GM08714 (cell line): ENCODE data around the gene CNTNAP2.

Source experiments
- H3K4me3 ChIP-seq: fragments of 200-500 bp; sonication (Bioruptor generic); 2 replicates; pipeline ENCODE4 v1.5.1; 2014; ENCODE audit warnings: mild to moderate bottlenecking, low read length, inconsistent platforms
- ZNF274 ChIP-seq: IDR thresholded peaks from 2 replicates; pipeline ENCODE4 v1.6.1; 2012; ENCODE audit warnings: mild to moderate bottlenecking, low read depth, low read length

CNTNAP2 gene

DNA sequence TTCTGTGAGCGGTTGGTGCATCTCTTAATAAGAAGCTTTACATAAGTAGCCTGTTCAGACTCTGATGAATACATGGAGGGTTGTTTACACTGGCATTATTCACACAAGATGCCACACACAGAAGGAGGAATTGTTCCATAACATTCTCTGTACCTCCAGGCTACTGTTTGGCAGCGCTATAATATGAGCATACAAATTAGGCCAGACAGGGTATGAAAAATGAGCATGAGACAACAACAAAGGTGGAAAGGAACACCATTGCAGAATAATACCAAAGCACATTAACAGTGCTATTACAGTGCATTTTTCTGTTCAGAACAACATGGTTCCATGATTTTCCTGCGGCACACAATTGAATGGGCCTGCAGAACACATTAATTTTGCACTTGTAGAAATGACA is 2056.8 kb downstream of the CNTNAP2 start:
- no peak overlapping the region for H3K4me3 ChIP-seq
- no peak for TF ChIP-seq ZNF274

DNA sequence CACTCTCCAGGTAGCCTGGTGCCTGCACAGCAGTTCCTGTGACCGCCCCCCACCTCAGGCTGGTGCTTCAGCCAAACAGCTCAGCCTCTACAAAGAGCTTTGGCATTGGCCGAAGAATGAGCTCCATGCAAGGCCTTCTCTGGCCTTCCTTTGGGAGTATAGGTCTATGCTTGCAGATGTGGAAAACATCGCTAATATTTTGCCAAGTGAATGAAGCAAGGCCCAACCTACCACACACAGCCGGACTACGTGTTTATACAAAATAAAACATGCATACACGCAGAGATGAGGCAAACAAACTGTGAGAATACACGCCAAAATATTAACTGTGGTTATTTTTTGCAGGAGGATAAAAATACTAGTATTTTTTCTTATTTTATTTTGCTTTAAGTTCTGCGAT is 2057.8 kb downstream of the CNTNAP2 start:
- no peak overlapping the region for H3K4me3 ChIP-seq
- TF ChIP-seq ZNF274, result no peak

DNA sequence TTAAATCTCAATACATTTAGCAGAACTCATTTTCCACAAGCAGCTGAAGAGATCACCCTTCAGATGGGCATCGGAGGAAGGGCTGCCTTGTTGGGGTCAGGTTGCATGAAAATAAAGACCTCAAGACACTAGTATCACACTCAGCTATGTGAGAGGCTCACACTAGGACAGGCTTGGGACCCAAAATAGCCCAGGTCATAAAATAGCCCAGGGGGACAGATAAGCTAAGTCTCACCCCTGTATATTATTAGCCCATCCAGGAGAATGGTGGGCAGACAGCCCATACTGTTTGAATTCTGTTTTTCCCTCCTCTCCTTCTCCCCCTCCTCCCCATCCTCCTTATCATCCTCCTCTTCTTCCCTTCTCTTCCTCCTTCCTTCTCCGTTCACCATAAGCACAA is 2058.9 kb downstream of the CNTNAP2 start:
- TF ChIP-seq ZNF274, result no peak
- no peak overlapping the region for H3K4me3 ChIP-seq

DNA sequence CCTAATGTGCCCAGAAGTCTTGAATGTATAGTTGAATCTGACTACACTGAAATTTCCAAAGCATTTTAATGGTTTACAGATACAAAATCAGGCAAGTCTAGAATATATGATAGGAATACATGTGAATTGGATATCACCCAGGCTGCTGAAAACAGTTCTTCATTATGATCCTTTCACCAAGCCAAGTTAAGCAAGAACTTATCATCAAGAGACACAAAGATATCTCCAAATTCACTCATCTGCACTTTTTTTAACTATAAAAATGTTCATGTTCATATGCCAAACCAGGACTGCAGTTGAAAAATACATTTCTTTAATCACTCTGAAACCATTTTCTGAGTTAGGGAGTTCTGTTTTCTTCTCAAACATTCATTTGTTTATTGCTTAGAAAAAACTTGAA is 2061.4 kb downstream of the CNTNAP2 start:
- TF ChIP-seq ZNF274, result no peak
- H3K4me3 ChIP-seq, result no peak overlapping the region

DNA sequence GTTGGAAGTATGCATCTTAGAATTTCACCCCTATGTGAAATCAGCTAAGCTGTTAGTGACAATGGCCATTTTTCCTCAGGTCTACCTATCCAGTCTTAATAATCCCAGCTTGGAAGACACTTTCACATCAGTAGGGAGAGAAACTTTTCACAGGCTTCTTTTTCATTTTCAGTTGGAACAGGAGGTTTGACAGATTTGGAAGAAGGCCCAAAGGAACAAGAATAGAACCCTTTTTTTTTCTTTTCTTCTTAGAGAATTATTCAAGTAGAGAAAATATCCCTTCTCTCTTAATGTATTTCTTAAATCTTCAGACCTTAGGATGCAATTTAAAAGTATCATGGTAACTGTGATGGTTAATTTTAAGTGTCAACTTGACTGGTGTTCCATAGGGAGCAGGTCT is 2063.5 kb downstream of the CNTNAP2 start:
- TF ChIP-seq ZNF274, result no peak
- H3K4me3 ChIP-seq, result no peak overlapping the region

DNA sequence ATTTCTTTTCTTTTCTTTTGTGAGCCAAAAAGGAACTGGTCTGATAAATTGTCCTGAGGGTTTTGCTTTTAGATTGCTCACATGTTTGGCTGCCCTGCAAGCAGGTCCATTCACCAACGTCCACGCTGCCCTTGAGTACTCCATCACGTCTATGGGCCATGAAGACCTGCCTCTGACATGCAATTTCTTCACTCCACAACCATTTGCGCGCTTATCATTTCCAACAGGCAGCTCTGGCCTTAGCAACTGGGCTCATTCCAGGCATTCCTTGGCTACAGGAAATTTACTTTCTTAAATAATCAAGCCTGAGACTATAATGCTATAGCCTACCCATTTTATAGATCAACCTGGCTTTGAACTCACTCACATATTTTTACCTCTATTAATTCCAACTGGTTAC is 2065.7 kb downstream of the CNTNAP2 start:
- no peak for TF ChIP-seq ZNF274
- H3K4me3 ChIP-seq, result no peak overlapping the region

DNA sequence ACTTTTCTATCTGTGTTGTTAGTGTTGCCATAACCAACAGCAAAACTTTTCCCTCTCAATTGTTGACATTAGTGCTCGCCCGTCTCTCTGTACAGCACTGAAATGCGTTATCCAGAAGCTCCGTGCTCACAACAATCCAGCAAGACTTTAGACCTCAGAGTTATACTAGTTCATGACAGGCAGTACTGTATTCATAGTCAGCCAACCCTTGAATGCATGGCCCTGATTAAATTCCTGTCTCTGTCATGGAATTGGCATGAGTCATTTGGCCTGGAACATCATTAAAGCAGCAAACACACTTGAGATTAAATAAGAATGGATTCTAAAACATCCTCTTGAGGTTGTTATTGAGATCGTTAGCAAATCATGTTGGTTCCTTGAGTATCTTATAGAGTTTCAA is 2068.4 kb downstream of the CNTNAP2 start:
- H3K4me3 ChIP-seq, result no peak overlapping the region
- TF ChIP-seq ZNF274, result no peak

DNA sequence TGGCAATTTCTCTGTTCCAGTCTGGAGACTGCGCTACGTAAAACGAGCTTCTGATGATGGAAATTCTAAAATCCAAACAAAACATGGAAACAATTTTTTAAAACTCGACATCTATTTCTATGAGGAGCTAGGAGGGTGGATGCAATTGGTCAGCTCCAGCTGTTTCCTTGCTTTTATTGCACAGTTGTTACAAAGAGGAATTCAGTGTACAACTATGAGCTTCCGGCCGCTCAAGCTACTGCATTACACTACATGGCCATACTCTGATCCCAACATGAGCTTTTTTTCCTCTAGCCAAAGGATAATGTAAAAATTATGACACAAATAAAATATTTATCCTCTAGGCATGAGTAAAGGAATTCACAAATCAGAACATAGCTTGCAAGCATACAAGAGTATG is 2070.9 kb downstream of the CNTNAP2 start:
- TF ChIP-seq ZNF274, result no peak

DNA sequence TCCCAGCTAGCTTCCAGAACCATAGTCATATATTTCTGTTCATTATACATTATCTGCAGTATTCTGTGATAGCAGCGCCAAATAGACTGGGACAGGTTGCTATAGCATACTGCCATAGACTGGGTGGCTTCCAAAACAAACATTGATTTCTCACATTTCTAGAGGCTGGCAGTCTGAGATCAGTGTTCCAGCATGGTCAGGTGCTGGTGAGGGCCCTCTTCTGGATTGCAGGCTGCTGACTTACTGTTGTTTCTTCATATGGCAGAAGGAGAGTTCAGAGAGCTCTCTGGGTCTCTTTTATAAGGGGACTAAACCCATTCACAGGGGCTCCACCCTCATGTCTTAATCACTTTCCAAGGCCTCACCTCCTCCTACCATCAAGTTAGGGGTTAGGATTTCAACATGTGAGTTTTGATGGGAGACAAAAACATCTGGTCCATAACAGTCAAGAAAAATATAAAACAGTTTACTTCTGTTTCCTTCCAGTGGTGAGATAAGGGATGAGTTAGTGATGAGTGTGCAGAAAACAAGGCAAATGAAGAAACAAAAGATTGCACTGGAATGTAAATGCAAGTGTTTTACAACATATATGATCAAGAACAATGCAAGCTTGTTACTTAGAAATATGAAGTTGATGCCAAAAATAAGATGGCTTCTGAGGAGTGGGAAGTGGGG is 2074.9 kb downstream of the CNTNAP2 start:
- TF ChIP-seq ZNF274, result no peak
- no peak overlapping the region for H3K4me3 ChIP-seq

More for the DNA sequence above, 2070.9 kb downstream of the CNTNAP2 start:
- H3K4me3 ChIP-seq, result no peak overlapping the region

DNA sequence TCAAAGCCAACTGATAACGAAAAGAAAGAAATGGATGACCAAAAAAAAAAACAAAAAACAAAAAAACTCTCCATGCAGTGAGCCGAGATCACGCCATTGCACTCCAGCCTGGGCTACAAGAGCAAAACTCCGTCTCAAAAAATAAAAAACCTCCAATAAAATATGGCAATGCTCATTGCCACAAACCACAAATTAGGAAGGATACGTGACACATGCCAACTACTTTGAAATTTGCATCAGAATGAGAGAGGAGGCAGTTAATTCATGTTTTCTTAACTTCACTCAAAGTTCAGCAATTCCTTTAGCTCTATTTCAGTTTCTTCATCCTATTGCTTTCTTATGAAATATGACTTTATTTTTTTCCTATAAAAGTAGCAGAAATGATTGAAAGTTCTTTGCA is 2075.9 kb downstream of the CNTNAP2 start:
- TF ChIP-seq ZNF274, result no peak
- H3K4me3 ChIP-seq, result no peak overlapping the region

DNA sequence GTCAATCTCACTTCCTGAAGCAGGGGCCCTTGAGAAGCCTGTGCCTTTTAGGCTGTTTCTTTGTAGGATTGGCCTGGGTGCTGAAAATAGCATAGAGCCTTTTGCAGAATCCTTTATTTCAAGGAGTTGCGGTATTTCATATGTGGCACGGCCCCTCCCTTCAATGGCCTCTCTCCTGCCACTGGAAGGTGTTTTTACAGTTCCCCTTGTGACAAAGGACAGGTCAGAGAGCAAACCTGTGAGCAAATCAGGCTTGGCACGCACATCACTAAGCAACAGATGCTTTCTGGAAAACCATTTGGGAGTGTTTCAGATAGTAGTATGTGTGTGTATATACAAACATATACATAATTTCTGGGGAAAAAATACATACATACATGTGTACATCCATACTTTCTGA is 2085.4 kb downstream of the CNTNAP2 start:
- no peak for TF ChIP-seq ZNF274
- H3K4me3 ChIP-seq, result no peak overlapping the region

DNA sequence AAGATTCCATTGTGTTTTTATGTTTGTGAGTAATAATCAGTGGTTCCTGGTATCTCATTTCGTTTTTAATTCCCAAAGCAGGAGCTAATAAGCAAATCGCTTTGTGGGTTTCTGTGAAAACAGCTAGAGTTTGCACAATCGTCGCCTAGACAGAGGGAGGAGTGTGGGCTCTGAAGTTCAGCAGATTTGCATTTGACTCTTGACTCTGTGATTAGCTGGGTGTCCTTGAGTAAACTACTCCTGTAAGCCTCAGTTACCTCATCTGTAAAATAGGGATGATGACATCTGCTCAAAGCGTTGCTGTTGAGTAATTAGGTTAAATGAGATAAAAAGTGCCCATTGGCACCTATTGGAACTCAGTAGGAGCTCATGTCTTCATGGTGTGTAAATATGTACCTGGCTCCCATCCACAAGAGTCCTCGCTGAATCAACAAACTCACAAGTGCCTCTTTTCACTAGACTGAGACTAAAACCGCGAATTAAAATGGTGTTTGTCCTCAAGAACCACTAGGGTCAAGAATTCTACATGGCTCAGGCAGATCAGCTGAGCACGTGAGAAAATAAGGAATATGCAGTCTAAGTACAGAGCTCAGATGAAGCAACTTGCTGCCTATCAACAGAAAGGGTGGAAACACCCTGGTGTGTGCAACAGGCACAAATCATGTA is 2088.2 kb downstream of the CNTNAP2 start:
- TF ChIP-seq ZNF274, result no peak
- H3K4me3 ChIP-seq, result no peak overlapping the region

DNA sequence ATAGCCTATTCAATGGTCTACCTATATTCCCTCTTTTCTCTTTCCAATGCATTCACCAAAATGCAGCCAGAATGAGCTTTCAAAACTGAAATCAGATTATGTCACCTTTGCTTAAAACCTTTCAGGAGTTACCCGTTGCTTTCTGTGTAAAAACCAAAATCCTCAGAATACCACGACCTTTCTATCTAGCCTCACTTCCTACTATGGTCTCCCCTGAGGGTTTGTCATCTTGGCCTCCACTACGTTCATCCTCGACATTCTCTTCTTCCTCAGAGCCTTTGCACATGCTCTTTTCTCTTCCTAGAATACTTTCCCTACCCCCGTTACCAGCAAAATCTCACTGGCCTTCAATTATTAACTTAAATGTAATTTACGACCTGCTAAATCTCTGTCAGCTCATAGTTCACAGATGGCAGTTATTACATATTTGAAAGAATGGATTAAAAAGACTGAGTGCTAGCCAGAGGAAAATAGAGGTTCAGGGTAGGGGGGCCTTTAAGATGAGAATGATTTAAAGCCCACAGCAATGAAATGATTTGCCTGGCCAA is 2093.1 kb downstream of the CNTNAP2 start:
- no peak for TF ChIP-seq ZNF274
- H3K4me3 ChIP-seq, result no peak overlapping the region

DNA sequence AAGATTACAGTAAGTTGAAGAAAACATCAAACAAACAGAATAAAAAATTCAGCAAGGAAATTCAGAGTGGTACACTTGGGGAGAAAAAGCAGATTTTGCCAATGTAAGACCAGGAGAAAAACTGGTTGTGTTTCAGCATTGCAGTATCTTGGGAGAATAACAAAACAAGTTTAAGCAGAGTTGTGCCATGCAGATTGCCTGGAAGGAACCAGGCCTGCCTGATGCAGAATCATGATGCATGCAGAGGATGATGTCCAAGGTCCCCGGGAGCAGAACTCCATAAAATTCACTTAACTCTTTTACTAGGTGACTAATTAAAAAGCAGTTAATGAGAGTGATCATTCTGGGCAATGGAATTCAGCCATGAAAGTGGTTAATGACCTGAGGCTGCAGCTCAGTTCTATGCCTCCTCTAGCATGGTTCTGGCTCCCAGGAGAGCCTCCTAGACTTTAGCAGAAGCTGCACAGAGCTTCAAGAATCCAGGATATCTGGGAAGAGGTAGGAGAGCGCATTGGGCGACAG is 2094.3 kb downstream of the CNTNAP2 start:
- no peak overlapping the region for H3K4me3 ChIP-seq
- no peak for TF ChIP-seq ZNF274

DNA sequence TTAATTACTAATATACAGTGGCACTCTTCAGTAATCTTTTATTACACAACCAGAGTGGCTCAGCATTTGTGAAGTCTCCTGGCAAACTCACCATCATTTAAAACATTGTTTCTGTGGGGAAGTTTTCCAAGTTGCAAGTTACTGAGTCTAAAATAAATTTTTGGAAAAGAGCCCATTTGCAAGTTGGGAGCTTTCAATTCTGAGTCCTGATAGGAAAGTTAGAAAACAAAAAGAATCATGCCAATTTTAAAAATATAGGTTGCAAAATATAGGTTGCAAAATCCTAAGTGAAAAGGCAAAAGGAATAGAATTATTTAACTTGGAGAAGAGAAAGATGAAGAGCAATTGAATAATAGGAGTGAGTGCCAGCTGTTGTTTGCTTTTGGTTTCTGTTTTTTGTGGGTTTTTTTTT is 2095.1 kb downstream of the CNTNAP2 start:
- no peak overlapping the region for H3K4me3 ChIP-seq
- no peak for TF ChIP-seq ZNF274
